Neural cell (in vitro differentiated cells): Measurements from ENCODE around the gene SIT1. TPM values are rescaled to one million over a fixed set of nuclear protein-coding genes. Genes with fewer than 3 reads are reported as not detected.

Experiments used
- H2AFZ ChIP-seq: fragments of 200-600, 300-800 bp; sonication (generic), shearing (Covaris generic); 2 replicates; pipeline ENCODE4 v1.6.0; 2014; ENCODE audit warnings: low read depth, mild to moderate bottlenecking, antibody characterized with exemption, low read length, moderate library complexity
- H3F3A ChIP-seq: fragments of 200-600 bp; shearing (Covaris generic); 2 replicates; pipeline ENCODE4 v1.6.1; 2016; ENCODE audit warnings: mild to moderate bottlenecking, moderate library complexity, mixed read lengths, antibody characterized with exemption, low read length; ENCODE audit not compliant: insufficient read depth, poor library complexity, severe bottlenecking
- H3K27ac ChIP-seq: fragments of 200-600, 300-800 bp; sonication (generic), shearing (Covaris generic); 2 replicates; pipeline ENCODE4 v1.5.1; 2014; ENCODE audit warnings: mild to moderate bottlenecking, low read length, moderate library complexity
- H3K27me3 ChIP-seq: fragments of 300-800, 200-600 bp; sonication (generic), shearing (Covaris generic); 2 replicates; pipeline ENCODE4 v1.6.0; 2014; ENCODE audit warnings: mild to moderate bottlenecking, low read depth, low read length, moderate library complexity; ENCODE audit not compliant: insufficient read depth
- H3K36me3 ChIP-seq: fragments of 300-800, 200-600 bp; sonication (generic), shearing (Covaris generic); 2 replicates; pipeline ENCODE4 v1.5.1; 2014; ENCODE audit warnings: mild to moderate bottlenecking, antibody characterized with exemption, low read length, moderate library complexity; ENCODE audit not compliant: insufficient read depth
- H3K4me2 ChIP-seq: fragments of 300-800, 200-600 bp; sonication (generic), shearing (Covaris generic); 2 replicates; pipeline ENCODE4 v1.6.0; 2014; ENCODE audit warnings: mild to moderate bottlenecking, low read length
- H3K4me3 ChIP-seq: fragments of 300-800, 200-600 bp; sonication (generic), shearing (Covaris generic); 2 replicates; pipeline ENCODE4 v1.5.1; 2014; ENCODE audit warnings: mild to moderate bottlenecking, low read length, moderate library complexity
- H3K79me2 ChIP-seq: fragments of 200-600 bp; shearing (Covaris generic); replicated peaks from 2 replicates; pipeline ENCODE4 v1.6.0; 2014; ENCODE audit warnings: mild to moderate bottlenecking, low read length, moderate library complexity; ENCODE audit not compliant: insufficient read depth
- H3K9ac ChIP-seq: fragments of 300-800, 200-600 bp; sonication (generic), shearing (Covaris generic); 2 replicates; pipeline ENCODE4 v1.6.1; 2016; ENCODE audit warnings: mild to moderate bottlenecking, low read length, mixed read lengths
- H3K9me2 ChIP-seq: fragments of 200-600 bp; shearing (Covaris generic); 2 replicates; pipeline ENCODE4 v1.6.1; 2016; ENCODE audit warnings: mild to moderate bottlenecking, low read length, mixed read lengths; ENCODE audit not compliant: insufficient read depth
- H3K9me3 ChIP-seq: fragments of 200-600, 300-800 bp; sonication (generic), shearing (Covaris generic); 2 replicates; pipeline ENCODE4 v1.6.1; 2016; ENCODE audit warnings: mild to moderate bottlenecking, mixed run types, low read length, moderate library complexity, mixed read lengths
- H4K20me1 ChIP-seq: fragments of 200-600 bp; shearing (Covaris generic); 2 replicates; pipeline ENCODE4 v1.6.1; 2016; ENCODE audit warnings: mild to moderate bottlenecking, mixed run types; ENCODE audit not compliant: insufficient read depth
- CTCF ChIP-seq: fragments of 450-650 bp; IDR thresholded peaks from 2 replicates; pipeline ENCODE4 v1.5.1; 2014; ENCODE audit warnings: antibody characterized with exemption, mild to moderate bottlenecking, moderate library complexity; ENCODE audit not compliant: poor library complexity, severe bottlenecking
- EZH2 ChIP-seq: fragments of 200-600, 300-800 bp; shearing (Covaris generic), sonication (generic); IDR thresholded peaks from 2 replicates; pipeline ENCODE4 v1.6.1; 2014; ENCODE audit warnings: antibody characterized with exemption, low read length, borderline replicate concordance, mild to moderate bottlenecking; ENCODE audit not compliant: insufficient read depth, poor library complexity, severe bottlenecking
- MXI1 ChIP-seq: fragments of 450-650 bp; conservative IDR thresholded peaks from 2 replicates; pipeline ENCODE4 v1.6.1; 2014; ENCODE audit warnings: antibody characterized with exemption, mild to moderate bottlenecking; ENCODE audit not compliant: poor library complexity, severe bottlenecking
- POLR2AphosphoS5 ChIP-seq: IDR thresholded peaks from 2 replicates; pipeline ENCODE4 v1.6.1; 2012
- RAD21 ChIP-seq: fragments of 450-650 bp; conservative IDR thresholded peaks from 2 replicates; pipeline ENCODE4 v1.6.1; 2014; ENCODE audit warnings: antibody characterized with exemption, mild to moderate bottlenecking, moderate library complexity
- SMC3 ChIP-seq: fragments of 450-650 bp; conservative IDR thresholded peaks from 2 replicates; pipeline ENCODE4 v1.6.1; 2014; ENCODE audit warnings: antibody characterized with exemption, mild to moderate bottlenecking, moderate library complexity; ENCODE audit not compliant: poor library complexity
- TAF1 ChIP-seq: IDR thresholded peaks from 2 replicates; pipeline ENCODE4 v1.6.1; 2012; ENCODE audit warnings: low read depth
- polyA plus RNA-seq: library from polyadenylated mRNA; depleted of rRNA; stranded (reverse); fragments of >200 nt; gene quantifications from 2 replicates; pipeline ENCODE4 v1.2.3, GENCODE V29; 2014
- TF ChIP-seq, protein P1 (sequence below): IDR thresholded peaks from 2 replicates; pipeline ENCODE4 v1.6.1; 2012; ENCODE audit warnings: borderline replicate concordance

The SIT1 gene
- polyA plus RNA-seq, 1 donor from 2014 or later: not detected

GRCh38 chr9:35667939-35668338 is 17.2 kb upstream of the SIT1 start:
- TF ChIP-seq SMC3 (no peak), TAF1 (no peak), CTCF (no peak), MXI1 (no peak), EZH2 (no peak), POLR2AphosphoS5 (no peak)
- TF ChIP-seq, protein P1, sequence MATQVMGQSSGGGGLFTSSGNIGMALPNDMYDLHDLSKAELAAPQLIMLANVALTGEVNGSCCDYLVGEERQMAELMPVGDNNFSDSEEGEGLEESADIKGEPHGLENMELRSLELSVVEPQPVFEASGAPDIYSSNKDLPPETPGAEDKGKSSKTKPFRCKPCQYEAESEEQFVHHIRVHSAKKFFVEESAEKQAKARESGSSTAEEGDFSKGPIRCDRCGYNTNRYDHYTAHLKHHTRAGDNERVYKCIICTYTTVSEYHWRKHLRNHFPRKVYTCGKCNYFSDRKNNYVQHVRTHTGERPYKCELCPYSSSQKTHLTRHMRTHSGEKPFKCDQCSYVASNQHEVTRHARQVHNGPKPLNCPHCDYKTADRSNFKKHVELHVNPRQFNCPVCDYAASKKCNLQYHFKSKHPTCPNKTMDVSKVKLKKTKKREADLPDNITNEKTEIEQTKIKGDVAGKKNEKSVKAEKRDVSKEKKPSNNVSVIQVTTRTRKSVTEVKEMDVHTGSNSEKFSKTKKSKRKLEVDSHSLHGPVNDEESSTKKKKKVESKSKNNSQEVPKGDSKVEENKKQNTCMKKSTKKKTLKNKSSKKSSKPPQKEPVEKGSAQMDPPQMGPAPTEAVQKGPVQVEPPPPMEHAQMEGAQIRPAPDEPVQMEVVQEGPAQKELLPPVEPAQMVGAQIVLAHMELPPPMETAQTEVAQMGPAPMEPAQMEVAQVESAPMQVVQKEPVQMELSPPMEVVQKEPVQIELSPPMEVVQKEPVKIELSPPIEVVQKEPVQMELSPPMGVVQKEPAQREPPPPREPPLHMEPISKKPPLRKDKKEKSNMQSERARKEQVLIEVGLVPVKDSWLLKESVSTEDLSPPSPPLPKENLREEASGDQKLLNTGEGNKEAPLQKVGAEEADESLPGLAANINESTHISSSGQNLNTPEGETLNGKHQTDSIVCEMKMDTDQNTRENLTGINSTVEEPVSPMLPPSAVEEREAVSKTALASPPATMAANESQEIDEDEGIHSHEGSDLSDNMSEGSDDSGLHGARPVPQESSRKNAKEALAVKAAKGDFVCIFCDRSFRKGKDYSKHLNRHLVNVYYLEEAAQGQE: no peak
- H3K9me2 ChIP-seq: no peaks in the 10 kb centered on the region
- no peaks in the 10 kb centered on the region for H3F3A ChIP-seq
- H3K27ac ChIP-seq: no peak overlapping the region
- no peak overlapping the region for H3K4me3 ChIP-seq
- no peaks in the 10 kb centered on the region for H3K36me3 ChIP-seq
- no peaks in the 10 kb centered on the region for H3K9me3 ChIP-seq
- H3K79me2 ChIP-seq: no peaks in the 10 kb centered on the region
- no peak overlapping the region for H3K9ac ChIP-seq
- H3K4me2 ChIP-seq: no peak overlapping the region
- H3K27me3 ChIP-seq: no peaks in the 10 kb centered on the region
- no peak overlapping the region for H2AFZ ChIP-seq
- H4K20me1 ChIP-seq: no peaks in the 10 kb centered on the region

DNA sequence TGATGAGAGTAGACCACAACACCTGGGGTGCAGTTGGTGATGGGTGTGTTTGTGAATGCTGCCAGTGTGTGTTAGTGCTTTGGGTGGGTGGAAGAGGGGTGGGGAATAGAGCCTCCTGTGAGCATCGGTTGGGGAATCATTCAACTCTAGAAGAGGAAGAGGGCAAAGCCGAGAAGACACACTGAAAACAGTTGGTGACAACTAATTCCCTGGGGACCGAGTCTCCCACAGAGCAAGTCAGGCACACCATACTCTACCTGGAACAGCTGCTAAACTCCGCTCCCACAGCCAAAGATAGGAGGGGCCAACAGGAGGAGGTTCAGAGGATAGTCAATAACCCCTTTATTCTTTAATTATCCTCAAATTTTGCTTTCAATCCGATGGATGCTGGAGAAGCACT is 15.8 kb upstream of the SIT1 start:
- H3K36me3 ChIP-seq: no peaks in the 10 kb centered on the region
- no peak overlapping the region for H3K9ac ChIP-seq
- H3K79me2 ChIP-seq: no peaks in the 10 kb centered on the region
- no peaks in the 10 kb centered on the region for H3K9me3 ChIP-seq
- no peaks in the 10 kb centered on the region for H3F3A ChIP-seq
- no peaks in the 10 kb centered on the region for H4K20me1 ChIP-seq
- no peak overlapping the region for H2AFZ ChIP-seq
- no peak overlapping the region for H3K4me2 ChIP-seq
- H3K9me2 ChIP-seq: no peaks in the 10 kb centered on the region
- no peak overlapping the region for H3K4me3 ChIP-seq
- no peak overlapping the region for H3K27ac ChIP-seq
- no peak for TF ChIP-seq SMC3
- TF ChIP-seq CTCF: no peak
- TF ChIP-seq MXI1: no peak
- no peak for TF ChIP-seq RAD21
- H3K27me3 ChIP-seq: no peaks in the 10 kb centered on the region
